ENCODE results near the gene LDLRAD1.
"Not testable (repeated sequence)": the region's sequence is repeated elsewhere in the genome, so short reads cannot be mapped to it uniquely, and the experiment has no call there.

The LDLRAD1 gene

GRCh38 chr1:54016343-54017282, 1.4 kb downstream of the LDLRAD1 start:
- no peak for DNase-seq

GRCh38 chr1:54014009-54014629, 3.9 kb downstream of the LDLRAD1 start:
- DNase-seq = no peak

GRCh38 chr1:54013393-54014008, 4.5 kb downstream of the LDLRAD1 start:
- DNase-seq = no peak

- no peak for DNase-seq
Measured at GRCh38 chr1:54012863-54013262, 5.1 kb downstream of the LDLRAD1 start.

- DNase-seq = no peak
Measured at GRCh38 chr1:54012008-54012325, 6.0 kb downstream of the LDLRAD1 start.

GRCh38 chr1:54011316-54012007, 6.5 kb downstream of the LDLRAD1 start:
- DNase-seq = no peak

GRCh38 chr1:54010415-54011117, 7.4 kb downstream of the LDLRAD1 start:
- DNase-seq = no peak

GRCh38 chr1:54009406-54009805, 8.6 kb downstream of the LDLRAD1 start:
- no peak for DNase-seq

GRCh38 chr1:54008876-54009275, 9.1 kb downstream of the LDLRAD1 start:
- no peak for DNase-seq

- DNase-seq = no peak
Measured at GRCh38 chr1:54007613-54008012, 10.4 kb downstream of the LDLRAD1 start.

GRCh38 chr1:54006508-54006907, 11.5 kb downstream of the LDLRAD1 start:
- no peak for DNase-seq

- no peak for DNase-seq
Measured at GRCh38 chr1:54004481-54005049, 13.4 kb downstream of the LDLRAD1 start.

- DNase-seq = not testable (repeated sequence)
Measured at GRCh38 chr1:54003750-54004480, 14.1 kb downstream of the LDLRAD1 start.

- no peak for DNase-seq
Measured at GRCh38 chr1:54003249-54003646, 14.7 kb downstream of the LDLRAD1 start.

GRCh38 chr1:54002544-54003248, 15.3 kb downstream of the LDLRAD1 start:
- DNase-seq = no peak

- no peak for DNase-seq
Measured at GRCh38 chr1:54001591-54001990, 16.4 kb downstream of the LDLRAD1 start.

- DNase-seq = no peak
Measured at GRCh38 chr1:53999920-54000319, 18.1 kb downstream of the LDLRAD1 start.

- DNase-seq = no peak
Measured at GRCh38 chr1:53998223-53998622, 19.8 kb downstream of the LDLRAD1 start.

- DNase-seq = no peak
Measured at GRCh38 chr1:53995683-53996082, 22.3 kb downstream of the LDLRAD1 start.

- DNase-seq = not testable (repeated sequence)
Measured at GRCh38 chr1:53994516-53994915, 23.5 kb downstream of the LDLRAD1 start.

Measured in DMS 273 treated with DMSO at 0.1 percent for 48 hours (cell line).